HG02840 (cell line): ENCODE results near the gene GLIS1.
"Not testable (repeated sequence)": the region's sequence is repeated elsewhere in the genome, so short reads cannot be mapped to it uniquely, and the experiment has no call there.

ENCODE experiments used
- ATAC-seq: cut with Tn5 transposase; IDR thresholded peaks from one replicate; pipeline ENCODE4 v1.9.1; 2021; ENCODE audit warnings: mild to moderate bottlenecking, moderate library complexity, moderate number of reproducible peaks; ENCODE audit not compliant: unreplicated experiment, low FRiP score

Gene GLIS1

DNA sequence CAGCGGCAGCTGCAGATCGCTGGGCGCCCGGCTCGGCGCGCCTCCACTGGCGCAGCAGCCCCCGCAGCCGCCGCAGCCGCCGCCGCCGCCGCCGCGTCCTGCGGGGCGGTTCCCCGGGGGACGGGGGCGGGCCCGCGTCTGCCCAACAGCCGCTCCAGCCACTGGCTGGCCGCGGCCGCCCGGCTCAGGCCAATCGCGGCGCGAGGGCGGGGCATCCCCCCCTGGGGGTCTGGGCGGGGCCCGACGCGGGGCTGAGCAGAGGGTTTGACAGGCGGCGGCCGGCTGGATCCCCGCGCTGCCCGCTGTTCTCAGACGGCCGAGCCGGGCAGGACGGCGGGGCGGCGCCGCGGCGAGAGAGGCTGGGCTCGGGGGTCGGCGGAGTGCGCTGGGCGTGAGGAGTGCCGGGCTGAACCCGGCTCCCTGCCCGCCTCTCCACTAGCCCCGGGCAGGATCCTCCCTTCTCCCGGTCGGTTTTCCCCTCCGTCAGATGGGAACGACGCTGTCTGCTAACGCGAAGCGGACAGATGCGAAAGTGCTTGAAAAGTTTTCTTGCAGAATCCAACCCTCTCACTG, at the start of gene GLIS1:
Gene GLIS1 (minus strand): TSS at position 56 of the 573 bp plus-strand sequence. CDS start 1,100 bp downstream, outside the sequence.
- ATAC-seq: peak; percentile 59

GRCh38 chr1:53787655-53788054, 48.7 kb upstream of the GLIS1 start:
- no peak for ATAC-seq

GRCh38 chr1:53783056-53783455, 44.1 kb upstream of the GLIS1 start:
- ATAC-seq: no peak

GRCh38 chr1:53781654-53782053, 42.7 kb upstream of the GLIS1 start:
- no peak for ATAC-seq

GRCh38 chr1:53777272-53777671, 38.3 kb upstream of the GLIS1 start:
- no peak for ATAC-seq

GRCh38 chr1:53771648-53772047, 32.7 kb upstream of the GLIS1 start:
- ATAC-seq: no peak

DNA sequence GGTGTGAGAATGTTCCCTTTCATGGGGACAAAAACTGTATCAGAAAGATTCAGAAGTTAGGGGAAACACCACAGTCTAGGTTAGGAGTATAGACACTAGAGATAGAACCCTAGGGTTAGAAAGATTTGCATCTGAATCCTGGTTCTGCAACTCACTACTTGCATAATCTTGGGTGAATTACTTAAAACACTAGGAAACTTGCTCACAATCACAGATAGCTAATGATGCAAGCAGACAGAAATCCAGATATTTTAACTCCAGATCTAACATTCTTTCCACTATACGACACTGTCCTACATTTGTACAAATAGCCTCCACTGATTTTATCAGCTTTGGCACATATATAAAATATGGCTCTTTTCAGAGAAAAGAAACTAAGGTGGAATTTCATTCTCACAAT, 30.8 kb upstream of the GLIS1 start:
- no peak for ATAC-seq

DNA sequence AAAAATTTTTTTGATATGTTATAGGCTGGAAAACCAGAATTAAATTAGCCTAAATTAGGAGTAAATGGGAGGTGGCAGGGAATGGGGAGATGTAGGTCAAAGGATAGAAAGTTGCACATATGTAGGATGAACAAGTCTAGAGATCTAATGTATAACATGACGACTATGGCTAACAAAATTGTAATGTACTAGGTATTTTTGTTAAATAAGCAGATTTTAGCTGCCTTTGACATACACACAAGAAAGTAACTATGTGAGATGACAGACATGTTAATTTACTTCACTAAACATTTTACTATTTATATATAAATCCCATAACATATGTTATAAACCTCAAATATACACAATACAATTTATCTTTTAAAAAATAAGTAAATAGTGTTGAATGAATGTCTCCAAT, 30.2 kb upstream of the GLIS1 start:
- ATAC-seq: no peak

- ATAC-seq: no peak
Measured at GRCh38 chr1:53766831-53767405, 28.0 kb upstream of the GLIS1 start.

GRCh38 chr1:53766194-53766742, 27.3 kb upstream of the GLIS1 start:
- ATAC-seq: no peak

DNA sequence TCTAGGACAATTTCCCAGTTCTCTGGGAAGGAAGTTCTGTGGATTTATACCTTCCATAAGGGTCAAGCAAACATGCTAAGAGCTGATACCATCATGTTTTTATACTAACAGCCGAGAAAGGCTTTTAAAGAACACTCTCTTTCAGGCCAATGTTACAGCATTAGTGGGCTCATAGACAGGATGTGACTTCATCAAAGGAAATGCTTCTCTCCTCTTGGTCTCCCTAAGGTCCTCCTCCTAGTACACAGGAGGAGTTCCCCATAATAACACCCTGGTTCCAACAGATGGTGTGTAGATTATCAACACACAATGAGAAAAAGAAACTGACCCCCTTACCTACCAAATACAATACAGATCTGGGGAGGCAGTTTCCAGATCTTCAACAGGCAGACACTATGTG, 26.7 kb upstream of the GLIS1 start:
- ATAC-seq: no peak

GRCh38 chr1:53763911-53764310, 24.9 kb upstream of the GLIS1 start:
- ATAC-seq: no peak

- no peak for ATAC-seq
Measured at GRCh38 chr1:53763461-53763860, 24.5 kb upstream of the GLIS1 start.

- ATAC-seq: not testable (repeated sequence)
Measured at GRCh38 chr1:53760497-53760896, 21.5 kb upstream of the GLIS1 start.

GRCh38 chr1:53755874-53756273, 16.9 kb upstream of the GLIS1 start:
- ATAC-seq: no peak

GRCh38 chr1:53754484-53755312, 15.7 kb upstream of the GLIS1 start:
- no peak for ATAC-seq

- ATAC-seq: no peak
Measured at GRCh38 chr1:53752281-53752680, 13.3 kb upstream of the GLIS1 start.

- ATAC-seq: no peak
Measured at GRCh38 chr1:53747841-53748240, 8.9 kb upstream of the GLIS1 start.

GRCh38 chr1:53740621-53741105, 1.7 kb upstream of the GLIS1 start:
- ATAC-seq: no peak

DNA sequence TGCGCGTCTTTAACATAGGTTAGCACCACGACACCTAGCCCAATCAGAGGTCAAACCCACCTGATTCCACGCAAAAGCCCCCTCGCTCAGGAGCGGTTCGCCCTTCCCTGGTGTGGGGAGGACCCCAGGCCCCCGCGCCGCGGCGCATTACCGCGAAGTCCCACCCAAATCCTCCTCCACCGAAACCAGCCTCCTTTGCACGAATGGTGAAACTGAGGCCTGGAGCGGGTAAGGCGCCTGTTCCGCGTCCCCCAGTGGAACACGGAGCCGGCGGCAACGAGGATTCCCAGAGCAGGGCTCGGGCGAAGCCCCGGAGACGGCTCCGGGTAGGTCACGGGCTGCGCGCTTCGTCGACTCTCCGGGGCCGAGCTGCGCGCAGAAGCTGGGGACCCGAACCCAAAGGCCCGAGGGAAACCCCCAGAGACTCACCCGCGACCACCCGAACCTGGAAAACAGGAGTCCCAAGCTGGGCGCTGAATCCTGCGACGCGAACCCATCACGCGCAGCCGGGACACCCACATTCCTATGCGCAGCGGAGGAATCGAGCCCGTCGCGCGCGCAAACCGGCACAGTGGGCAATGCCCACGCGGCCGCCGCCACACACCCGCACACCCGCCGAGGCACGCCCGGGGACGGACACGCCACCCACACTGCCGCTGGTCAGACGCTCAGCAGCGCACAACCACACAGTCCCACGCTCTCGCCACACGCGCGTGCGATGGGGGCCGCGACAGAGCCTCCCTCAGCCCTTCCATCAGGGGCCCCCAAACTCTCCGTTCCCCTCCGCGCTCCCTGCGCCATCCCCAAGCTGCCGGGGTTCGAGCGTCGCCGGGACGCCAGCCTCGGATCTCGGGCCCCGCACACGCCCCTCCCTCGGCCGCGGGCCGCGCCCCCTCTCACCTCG, 507 bp downstream of the GLIS1 start:
- ATAC-seq: no peak
